PC-3 (cell line): ENCODE measurements around the gene TRPM2.

Experiments used
- EZH2 ChIP-seq: fragments of 300-600 bp; sonication (generic); IDR thresholded peaks from one replicate; pipeline ENCODE4 v1.6.1; 2017; ENCODE audit warnings: antibody characterized with exemption, mild to moderate bottlenecking, low read length; ENCODE audit not compliant: unreplicated experiment
- EZH2phosphoT487 ChIP-seq: fragments of 300-600 bp; sonication (generic); IDR thresholded peaks from 2 replicates; pipeline ENCODE4 v1.6.1; 2018; ENCODE audit warnings: mild to moderate bottlenecking, antibody characterized with exemption, low read length, borderline replicate concordance
- TF ChIP-seq, protein P1 (sequence below): fragments of 300-600 bp; sonication (generic); conservative IDR thresholded peaks from 2 replicates; pipeline ENCODE4 v1.5.1; 2017; ENCODE audit warnings: antibody characterized with exemption, low read depth, mild to moderate bottlenecking, low read length

DNA sequence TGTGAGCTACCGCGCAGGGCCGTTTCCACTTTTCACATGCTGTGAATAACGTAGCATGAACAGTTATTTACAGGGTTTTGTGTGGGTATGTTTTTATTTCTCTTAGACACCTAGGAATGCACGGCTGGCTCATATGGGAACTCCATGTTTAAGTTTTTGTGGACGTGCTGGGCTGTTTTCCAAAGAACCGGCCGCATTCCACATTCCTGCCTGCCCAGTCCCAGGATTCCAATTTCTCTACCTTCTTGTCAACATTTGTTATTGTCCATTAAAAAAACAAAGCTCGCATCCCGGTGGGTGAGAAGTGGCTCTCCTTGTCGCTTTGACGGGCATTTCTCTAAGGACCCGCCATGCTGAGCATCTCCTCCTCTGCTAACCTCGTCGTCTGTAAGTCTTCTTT, 54.8 kb downstream of the TRPM2 start:
- TF ChIP-seq, protein P1, sequence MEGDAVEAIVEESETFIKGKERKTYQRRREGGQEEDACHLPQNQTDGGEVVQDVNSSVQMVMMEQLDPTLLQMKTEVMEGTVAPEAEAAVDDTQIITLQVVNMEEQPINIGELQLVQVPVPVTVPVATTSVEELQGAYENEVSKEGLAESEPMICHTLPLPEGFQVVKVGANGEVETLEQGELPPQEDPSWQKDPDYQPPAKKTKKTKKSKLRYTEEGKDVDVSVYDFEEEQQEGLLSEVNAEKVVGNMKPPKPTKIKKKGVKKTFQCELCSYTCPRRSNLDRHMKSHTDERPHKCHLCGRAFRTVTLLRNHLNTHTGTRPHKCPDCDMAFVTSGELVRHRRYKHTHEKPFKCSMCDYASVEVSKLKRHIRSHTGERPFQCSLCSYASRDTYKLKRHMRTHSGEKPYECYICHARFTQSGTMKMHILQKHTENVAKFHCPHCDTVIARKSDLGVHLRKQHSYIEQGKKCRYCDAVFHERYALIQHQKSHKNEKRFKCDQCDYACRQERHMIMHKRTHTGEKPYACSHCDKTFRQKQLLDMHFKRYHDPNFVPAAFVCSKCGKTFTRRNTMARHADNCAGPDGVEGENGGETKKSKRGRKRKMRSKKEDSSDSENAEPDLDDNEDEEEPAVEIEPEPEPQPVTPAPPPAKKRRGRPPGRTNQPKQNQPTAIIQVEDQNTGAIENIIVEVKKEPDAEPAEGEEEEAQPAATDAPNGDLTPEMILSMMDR: no peak
- TF ChIP-seq EZH2phosphoT487 (no peak), EZH2 (no peak)
